ENCODE measurements around the gene ZNF267. TPM values are rescaled to one million over a fixed set of nuclear protein-coding genes. Genes with fewer than 3 reads are reported as not detected.

Gene ZNF267
- total RNA-seq, 1 experiment from 2014 or later, result 24.2 TPM

GRCh38 chr16:31870809-31871208 lies 2.8 kb upstream of the ZNF267 start:
- Histone ChIP-seq H3K4me1 (ENCODE audit: control insufficient read depth, insufficient read depth, low read length) (peaks cover 11% of the 10 kb centered on the region), H3K36me3 (ENCODE audit: control insufficient read depth, insufficient read depth, low read length) (peaks cover 3% of the 10 kb centered on the region; the same call in 1 of the 2 replicates), H3K9me3 (ENCODE audit: control insufficient read depth, insufficient read depth, low read depth, low read length) (no peaks in the 10 kb centered on the region), H3K27ac (ENCODE audit: low read length) (no peak overlapping the region), H3K4me3 (ENCODE audit: low read depth in 2 of 2, low read length in 2 of 2) (no peak overlapping the region), H3K27me3 (ENCODE audit: control insufficient read depth, insufficient read depth, low read length) (no peaks in the 10 kb centered on the region)
- TF ChIP-seq REST (IDR thresholded peaks at IDR 0.05; ENCODE audit: insufficient read depth in 1 of 2, low read depth in 2 of 2, low read length in 1 of 2) (no peak), CTCF (IDR thresholded peaks at IDR 0.05) (no peak), TCF7L2 (IDR thresholded peaks at IDR 0.05; ENCODE audit: low read depth, low read length) (no peak), POLR2AphosphoS5 (IDR thresholded peaks at IDR 0.05; ENCODE audit: low read depth, low read length) (no peak), SIN3A (IDR thresholded peaks at IDR 0.05; ENCODE audit: borderline replicate concordance, insufficient read depth, low read depth, low read length) (no peak)
- ATAC-seq (no peak), DNase-seq (ENCODE audit: low read depth, low spot score) (no peak)
- POLR2A ChIA-PET, result no interaction called here
- CTCF ChIA-PET, result no interaction called here
- in situ Hi-C loops (cut with HindIII; ENCODE audit: low pct_unique_long_range_greater_than_20kb, low sequenced_read_pairs), result no loop called here
- no TSS peak for BruUV-seq (replicated peaks)
- intact Hi-C loops (cut with micrococcal nuclease; ENCODE audit: unreplicated experiment), result no loop called here

GRCh38 chr16:31871510-31871909 lies 2.1 kb upstream of the ZNF267 start:
- TF ChIP-seq SIN3A (IDR thresholded peaks at IDR 0.05; ENCODE audit: borderline replicate concordance, insufficient read depth, low read depth, low read length) (no peak), CTCF (IDR thresholded peaks at IDR 0.05) (no peak), POLR2AphosphoS5 (IDR thresholded peaks at IDR 0.05; ENCODE audit: low read depth, low read length) (no peak), REST (IDR thresholded peaks at IDR 0.05; ENCODE audit: insufficient read depth in 1 of 2, low read depth in 2 of 2, low read length in 1 of 2) (no peak), TCF7L2 (IDR thresholded peaks at IDR 0.05; ENCODE audit: low read depth, low read length) (no peak)
- H3K27me3 ChIP-seq (ENCODE audit: control insufficient read depth, insufficient read depth, low read length), result no peaks in the 10 kb centered on the region
- ATAC-seq, result no peak
- BruUV-seq (replicated peaks), result no TSS peak
- H3K36me3 ChIP-seq (ENCODE audit: control insufficient read depth, insufficient read depth, low read length), result peaks cover 3% of the 10 kb centered on the region; the same call in 1 of the 2 replicates
- in situ Hi-C loops (cut with HindIII; ENCODE audit: low pct_unique_long_range_greater_than_20kb, low sequenced_read_pairs) (no loop called here), intact Hi-C loops (cut with micrococcal nuclease; ENCODE audit: unreplicated experiment) (no loop called here)
- no peaks in the 10 kb centered on the region for H3K9me3 ChIP-seq (ENCODE audit: control insufficient read depth, insufficient read depth, low read depth, low read length)
- no peak for DNase-seq (ENCODE audit: low read depth, low spot score)
- peaks cover 12% of the 10 kb centered on the region for H3K4me1 ChIP-seq (ENCODE audit: control insufficient read depth, insufficient read depth, low read length)
- POLR2A ChIA-PET, result no interaction called here
- no peak overlapping the region for H3K4me3 ChIP-seq (ENCODE audit: low read depth in 2 of 2, low read length in 2 of 2)
- H3K27ac ChIP-seq (ENCODE audit: low read length), result no peak overlapping the region
- CTCF ChIA-PET, result no interaction called here
